Suprapubic skin (tissue), 4 donors: ENCODE data around the gene DEFB125.
"Not testable (repeated sequence)": the region's sequence is repeated elsewhere in the genome, so short reads cannot be mapped to it uniquely, and the experiment has no call there.

ENCODE experiments used
- CTCF ChIP-seq, 2 donors: fragments of 200-600 bp in 1 of 2; fragments of 450-650 bp in 1 of 2; sonication (generic) in 1 of 2; IDR thresholded peaks; one replicate each; pipeline ENCODE4 v1.5.1; 2016 to 2019; ENCODE audit warnings: antibody characterized with exemption in 2 of 2, mild to moderate bottlenecking in 1 of 2, moderate library complexity in 1 of 2
- EP300 ChIP-seq: sonication (generic); formaldehyde crosslinking; IDR thresholded peaks from one replicate; pipeline ENCODE4 v1.6.1; 2017; ENCODE audit warnings: antibody characterized with exemption
- POLR2A ChIP-seq, 2 donors: fragments of 450-650 bp; IDR thresholded peaks; one replicate each; pipeline ENCODE4 v1.6.1; 2017; ENCODE audit warnings: antibody characterized with exemption in 2 of 2, mild to moderate bottlenecking in 2 of 2, moderate library complexity in 2 of 2
- POLR2AphosphoS5 ChIP-seq, 3 donors: sonication (generic); formaldehyde crosslinking; IDR thresholded peaks; one replicate each; pipeline ENCODE4 v1.6.1; 2017; ENCODE audit warnings: antibody characterized with exemption in 3 of 3

GRCh38 chr20:97691-98090 lies 10.2 kb downstream of the DEFB125 start:
- not testable (repeated sequence) for TF ChIP-seq CTCF (IDR thresholded peaks at IDR 0.05); POLR2A (IDR thresholded peaks at IDR 0.05); EP300; POLR2AphosphoS5 (IDR thresholded peaks at IDR 0.05)
